Measurements from ENCODE around the gene ACAD11.
"Not testable (repeated sequence)": the region's sequence is repeated elsewhere in the genome, so short reads cannot be mapped to it uniquely, and the experiment has no call there.

Gene ACAD11

DNA sequence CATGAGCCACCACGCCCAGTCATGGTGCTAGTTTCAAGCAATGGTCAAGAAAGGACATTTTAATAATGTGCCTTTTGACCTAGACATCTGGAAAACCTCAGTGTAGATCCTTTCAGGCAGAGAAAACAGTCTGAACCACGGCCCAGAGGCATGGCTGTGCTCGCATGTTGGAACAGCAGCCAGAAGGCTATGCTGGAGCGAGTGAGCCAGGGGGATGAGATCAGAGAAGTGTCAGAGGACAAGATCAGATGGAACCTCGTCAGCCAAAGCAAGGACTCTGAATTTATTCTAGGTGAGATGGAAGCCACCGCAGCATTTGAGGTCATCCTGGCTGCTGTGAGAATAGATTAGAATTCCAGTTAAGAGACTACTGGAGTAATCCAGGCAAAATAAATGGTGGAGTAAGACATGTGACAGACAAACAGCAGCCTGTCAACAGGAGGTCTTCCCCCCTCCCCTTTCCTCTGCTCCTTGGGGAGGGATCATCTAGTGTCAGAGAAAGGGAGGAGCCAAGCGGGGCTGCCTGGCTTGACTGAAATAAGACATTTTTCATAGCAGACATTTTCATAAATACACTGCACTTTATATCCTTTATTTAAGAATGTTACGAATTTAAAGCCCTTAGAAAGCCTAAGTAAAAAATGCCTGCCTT lies 103.0 kb downstream of the ACAD11 start:
- no peaks in the 10 kb centered on the region for H3K27me3 ChIP-seq (ENCODE audit: insufficient read depth, low read length)
- no peaks in the 10 kb centered on the region for H3K79me2 ChIP-seq (ENCODE audit: control insufficient read depth, insufficient read depth, low read length, unreplicated experiment)
- H2AFZ ChIP-seq (ENCODE audit: low read length, unreplicated experiment) = no peak overlapping the region
- H3K36me3 ChIP-seq (ENCODE audit: insufficient read depth, low read length) = no peaks in the 10 kb centered on the region
- H3K4me3 ChIP-seq (ENCODE audit: low read depth, low read length) = no peak overlapping the region
- H3K27ac ChIP-seq (ENCODE audit: low read depth, low read length) = no peak overlapping the region
- no peaks in the 10 kb centered on the region for H3K4me1 ChIP-seq (ENCODE audit: control insufficient read depth, insufficient read depth, low read length, unreplicated experiment)

DNA sequence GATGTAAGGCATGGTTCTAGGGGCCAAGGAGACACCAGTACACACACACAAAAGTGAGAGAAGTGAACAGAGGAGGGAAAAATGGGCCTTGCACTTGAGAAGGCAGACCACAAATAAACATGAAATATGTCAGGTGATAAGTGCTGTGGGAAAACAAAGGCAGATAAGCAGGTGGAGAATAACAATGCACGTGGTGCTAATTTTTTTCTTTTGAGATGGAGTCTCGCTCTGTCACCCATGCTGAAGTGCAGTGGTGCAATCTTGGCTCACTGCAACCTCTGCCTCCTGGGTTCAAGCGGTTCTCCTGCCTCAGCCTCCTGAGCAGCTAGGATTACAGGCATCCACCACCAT lies 103.6 kb downstream of the ACAD11 start:
- H3K27ac ChIP-seq (ENCODE audit: low read depth, low read length); H3K79me2 ChIP-seq (ENCODE audit: control insufficient read depth, insufficient read depth, low read length, unreplicated experiment): not testable (repeated sequence)

DNA sequence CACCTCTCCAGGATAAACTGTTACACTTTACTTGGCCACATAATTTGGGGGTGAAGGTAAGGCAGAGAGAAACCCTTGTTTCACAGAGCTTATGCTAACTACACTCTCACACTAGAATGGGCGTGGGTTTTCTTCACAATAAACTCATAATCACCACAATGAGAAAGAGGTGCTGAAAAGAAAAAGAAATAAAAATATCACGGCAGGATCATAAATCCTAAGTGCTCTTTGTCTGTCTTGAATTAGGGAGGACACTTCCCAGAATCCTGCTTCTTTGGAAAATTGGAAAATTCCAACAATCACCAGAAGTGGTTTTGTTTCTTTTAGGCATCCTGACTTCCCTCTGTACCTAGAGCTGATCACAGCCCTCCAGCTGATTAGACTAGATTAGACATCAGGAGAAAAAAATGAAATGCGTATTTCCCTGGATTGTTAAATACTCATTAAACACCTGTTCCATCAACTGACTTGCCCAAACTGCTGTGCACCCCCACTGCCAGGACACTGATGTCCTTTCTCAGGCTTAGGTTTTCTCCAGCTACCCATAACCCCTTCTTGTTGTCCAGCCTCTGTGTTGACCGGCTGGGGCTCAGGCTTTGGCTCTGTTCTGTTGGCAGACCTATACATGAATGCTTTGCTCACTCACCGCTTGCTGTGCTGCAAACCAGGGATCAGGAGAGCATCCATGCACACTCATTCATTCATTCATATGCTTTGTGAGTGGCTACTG lies 104.1 kb downstream of the ACAD11 start:
- H3K36me3 ChIP-seq (ENCODE audit: insufficient read depth, low read length) = no peaks in the 10 kb centered on the region
- H2AFZ ChIP-seq (ENCODE audit: low read length, unreplicated experiment) = no peak overlapping the region
- H3K4me3 ChIP-seq (ENCODE audit: low read depth, low read length) = no peak overlapping the region
- H3K4me1 ChIP-seq (ENCODE audit: control insufficient read depth, insufficient read depth, low read length, unreplicated experiment) = peaks cover 6% of the 10 kb centered on the region
- no peaks in the 10 kb centered on the region for H3K27me3 ChIP-seq (ENCODE audit: insufficient read depth, low read length)
- no peaks in the 10 kb centered on the region for H3K79me2 ChIP-seq (ENCODE audit: control insufficient read depth, insufficient read depth, low read length, unreplicated experiment)
- H3K27ac ChIP-seq (ENCODE audit: low read depth, low read length) = no peak overlapping the region

More for the DNA sequence above, 103.6 kb downstream of the ACAD11 start:
- H3K4me1 ChIP-seq (ENCODE audit: control insufficient read depth, insufficient read depth, low read length, unreplicated experiment); H2AFZ ChIP-seq (ENCODE audit: low read length, unreplicated experiment); H3K4me3 ChIP-seq (ENCODE audit: low read depth, low read length); H3K36me3 ChIP-seq (ENCODE audit: insufficient read depth, low read length); H3K27me3 ChIP-seq (ENCODE audit: insufficient read depth, low read length): not testable (repeated sequence)

DNA sequence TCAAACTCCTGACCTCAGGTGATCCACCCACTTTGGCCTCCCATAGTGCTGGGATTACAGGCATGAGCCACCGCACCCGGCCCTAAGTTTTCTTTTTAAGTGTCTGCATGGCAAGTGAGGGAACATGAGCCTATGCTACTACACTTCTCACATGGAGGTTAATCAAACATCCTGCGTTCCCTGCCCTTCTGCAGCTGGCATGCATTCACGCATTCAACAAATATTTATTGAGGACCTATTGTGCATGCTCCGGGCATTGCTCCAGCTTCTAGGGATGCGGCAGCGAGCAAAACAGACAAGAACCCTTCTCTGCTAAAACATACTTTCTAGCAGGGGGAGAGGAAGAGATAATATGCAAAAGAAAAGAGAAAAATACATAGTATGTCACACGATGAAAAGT lies 105.2 kb downstream of the ACAD11 start:
- Histone ChIP-seq H3K27ac (ENCODE audit: low read depth, low read length) (no peak overlapping the region), H3K79me2 (ENCODE audit: control insufficient read depth, insufficient read depth, low read length, unreplicated experiment) (no peaks in the 10 kb centered on the region), H3K27me3 (ENCODE audit: insufficient read depth, low read length) (no peaks in the 10 kb centered on the region), H3K4me1 (ENCODE audit: control insufficient read depth, insufficient read depth, low read length, unreplicated experiment) (peaks cover 16% of the 10 kb centered on the region), H3K36me3 (ENCODE audit: insufficient read depth, low read length) (no peaks in the 10 kb centered on the region), H2AFZ (ENCODE audit: low read length, unreplicated experiment) (no peak overlapping the region), H3K4me3 (ENCODE audit: low read depth, low read length) (no peak overlapping the region)

DNA sequence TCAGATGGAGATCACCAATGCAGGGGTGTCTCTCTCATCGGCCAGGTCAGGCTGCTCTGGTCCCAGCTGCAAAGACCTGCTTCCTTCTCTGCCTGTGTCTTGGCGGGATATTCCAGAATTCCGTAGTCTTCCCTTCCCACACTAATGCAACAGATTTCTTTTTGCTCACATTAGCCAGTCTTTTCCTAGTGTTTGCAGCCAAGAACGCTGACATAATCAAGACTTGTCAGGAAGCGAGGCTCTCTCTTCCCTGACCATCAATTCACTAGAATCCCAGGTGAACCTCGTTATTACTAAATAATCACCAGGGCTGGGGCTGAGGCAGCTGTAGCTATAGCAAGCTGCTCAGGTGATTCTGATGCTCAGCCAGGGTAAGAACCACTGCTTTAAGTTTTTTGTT lies 105.8 kb downstream of the ACAD11 start:
- no peak overlapping the region for H3K27ac ChIP-seq (ENCODE audit: low read depth, low read length)
- no peak overlapping the region for H2AFZ ChIP-seq (ENCODE audit: low read length, unreplicated experiment)
- H3K4me1 ChIP-seq (ENCODE audit: control insufficient read depth, insufficient read depth, low read length, unreplicated experiment) = peaks cover 16% of the 10 kb centered on the region
- no peaks in the 10 kb centered on the region for H3K27me3 ChIP-seq (ENCODE audit: insufficient read depth, low read length)
- no peaks in the 10 kb centered on the region for H3K36me3 ChIP-seq (ENCODE audit: insufficient read depth, low read length)
- no peaks in the 10 kb centered on the region for H3K79me2 ChIP-seq (ENCODE audit: control insufficient read depth, insufficient read depth, low read length, unreplicated experiment)
- no peak overlapping the region for H3K4me3 ChIP-seq (ENCODE audit: low read depth, low read length)

DNA sequence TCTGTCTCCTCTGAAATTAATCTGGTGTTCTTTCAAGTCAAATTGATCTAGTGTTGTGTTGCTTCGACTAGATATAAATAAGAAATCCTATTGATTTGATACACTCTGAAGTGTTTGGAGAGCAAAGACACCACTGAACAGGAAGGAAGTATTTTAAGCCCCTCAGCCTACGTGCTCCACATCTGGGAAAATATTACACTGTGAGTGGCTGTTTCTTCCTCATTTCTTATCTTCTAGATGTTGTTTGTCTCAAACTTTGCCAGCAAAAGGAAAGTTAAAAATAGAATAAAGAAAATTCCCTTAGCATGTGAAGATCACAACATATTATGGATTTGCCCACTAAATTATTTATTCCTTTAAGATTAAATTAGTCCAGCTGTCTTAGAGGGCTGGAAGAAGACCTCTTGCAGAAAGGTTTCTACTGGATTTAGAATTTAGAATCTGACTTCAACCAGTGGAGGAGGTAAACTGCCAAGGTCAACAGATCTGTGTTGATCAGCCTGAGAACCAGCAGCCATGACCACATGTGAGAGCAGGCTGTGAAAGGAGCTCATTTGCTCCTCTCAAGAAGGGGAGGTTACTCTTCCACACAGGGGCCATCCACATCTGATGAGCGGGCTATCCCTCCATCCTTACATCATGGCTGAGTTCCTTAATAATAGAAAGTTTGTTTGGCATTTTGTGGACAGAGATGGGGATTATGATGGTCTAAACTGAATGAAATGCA lies 108.9 kb downstream of the ACAD11 start:
- no peaks in the 10 kb centered on the region for H3K79me2 ChIP-seq (ENCODE audit: control insufficient read depth, insufficient read depth, low read length, unreplicated experiment)
- no peak overlapping the region for H3K27ac ChIP-seq (ENCODE audit: low read depth, low read length)
- no peaks in the 10 kb centered on the region for H3K27me3 ChIP-seq (ENCODE audit: insufficient read depth, low read length)
- H3K4me3 ChIP-seq (ENCODE audit: low read depth, low read length) = no peak overlapping the region
- peaks cover 19% of the 10 kb centered on the region for H3K4me1 ChIP-seq (ENCODE audit: control insufficient read depth, insufficient read depth, low read length, unreplicated experiment)
- no peak overlapping the region for H2AFZ ChIP-seq (ENCODE audit: low read length, unreplicated experiment)
- no peaks in the 10 kb centered on the region for H3K36me3 ChIP-seq (ENCODE audit: insufficient read depth, low read length)

DNA sequence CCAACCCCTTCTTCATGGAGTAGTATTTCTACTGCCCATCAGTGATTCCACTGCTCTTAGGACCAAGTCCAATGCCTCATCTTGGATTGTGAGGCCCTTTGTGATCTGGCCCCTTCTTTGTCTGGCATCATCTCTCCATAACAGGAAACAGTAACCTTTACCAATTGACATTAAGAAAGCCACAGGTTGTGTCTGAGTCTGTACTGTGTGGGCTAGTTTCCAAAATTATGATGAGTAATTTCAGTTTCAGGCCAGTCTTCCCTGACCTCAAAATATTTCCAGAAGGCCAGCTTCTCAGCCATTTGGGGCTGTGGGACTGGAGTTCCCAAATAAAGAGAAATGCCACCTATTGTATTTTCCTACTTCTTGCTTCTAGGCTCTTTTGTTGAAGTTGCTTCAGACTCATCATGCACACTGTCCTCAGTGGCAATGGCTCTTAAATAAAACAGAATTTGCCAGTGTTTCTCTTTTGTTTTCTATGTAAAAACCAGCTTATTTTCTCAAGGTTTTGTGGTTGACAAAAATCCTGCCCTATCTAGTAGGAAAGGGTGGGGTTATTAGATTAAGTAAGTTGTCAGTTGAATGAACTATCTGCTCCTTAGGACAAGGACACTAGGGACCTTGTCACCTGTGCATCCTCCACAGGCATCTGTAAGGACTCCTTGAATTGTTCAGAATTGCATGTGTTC lies 109.6 kb downstream of the ACAD11 start:
- Histone ChIP-seq H3K27me3 (ENCODE audit: insufficient read depth, low read length) (no peaks in the 10 kb centered on the region), H3K27ac (ENCODE audit: low read depth, low read length) (peak overlapping the region; percentile 16; the same call in 1 of the 2 replicates), H3K79me2 (ENCODE audit: control insufficient read depth, insufficient read depth, low read length, unreplicated experiment) (no peaks in the 10 kb centered on the region), H3K4me1 (ENCODE audit: control insufficient read depth, insufficient read depth, low read length, unreplicated experiment) (peaks cover 25% of the 10 kb centered on the region), H3K36me3 (ENCODE audit: insufficient read depth, low read length) (no peaks in the 10 kb centered on the region), H3K4me3 (ENCODE audit: low read depth, low read length) (no peak overlapping the region), H2AFZ (ENCODE audit: low read length, unreplicated experiment) (no peak overlapping the region)

DNA sequence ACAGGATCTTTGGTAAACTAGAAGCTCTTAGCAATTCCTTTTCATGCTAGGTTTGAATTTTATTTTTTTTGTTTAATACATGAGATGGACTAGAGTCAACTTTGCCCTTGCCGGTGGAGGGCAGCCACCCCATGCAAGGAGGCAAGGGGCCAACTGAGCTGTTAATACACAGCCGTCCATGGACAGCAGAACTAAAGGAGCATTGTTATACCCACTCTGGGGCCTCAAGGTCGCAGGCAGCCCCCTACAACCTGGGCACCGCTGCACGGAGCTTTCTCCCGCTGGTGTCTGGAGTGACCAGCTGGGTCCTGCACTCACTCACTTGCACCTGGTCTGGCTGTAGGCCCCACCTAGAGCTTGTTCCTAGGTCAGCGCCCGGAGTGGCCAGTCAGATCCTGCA lies 110.4 kb downstream of the ACAD11 start:
- Histone ChIP-seq H3K27ac (ENCODE audit: low read depth, low read length) (no peak overlapping the region), H3K79me2 (ENCODE audit: control insufficient read depth, insufficient read depth, low read length, unreplicated experiment) (no peaks in the 10 kb centered on the region), H3K36me3 (ENCODE audit: insufficient read depth, low read length) (no peaks in the 10 kb centered on the region), H3K4me3 (ENCODE audit: low read depth, low read length) (no peak overlapping the region), H3K27me3 (ENCODE audit: insufficient read depth, low read length) (no peaks in the 10 kb centered on the region), H3K4me1 (ENCODE audit: control insufficient read depth, insufficient read depth, low read length, unreplicated experiment) (peaks cover 25% of the 10 kb centered on the region), H2AFZ (ENCODE audit: low read length, unreplicated experiment) (no peak overlapping the region)

DNA sequence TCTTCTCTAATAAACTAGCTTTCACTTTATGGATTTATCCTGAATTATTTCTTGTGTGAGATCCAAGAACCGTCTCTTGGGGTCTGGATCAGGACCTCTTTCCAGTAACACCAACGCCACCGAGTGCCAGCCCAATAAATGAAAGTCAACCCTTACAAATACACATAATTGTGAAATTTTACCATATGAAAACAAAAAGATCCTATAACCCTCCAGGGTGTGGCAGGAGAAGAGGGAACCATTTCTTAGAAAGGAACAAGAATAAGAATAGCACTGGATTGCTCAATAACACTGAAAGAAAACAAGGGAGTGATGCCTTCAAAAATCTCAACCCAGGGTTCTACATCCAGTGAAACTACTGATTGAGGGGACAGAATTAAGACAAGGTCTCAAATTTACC lies 114.1 kb downstream of the ACAD11 start:
- Histone ChIP-seq H3K27ac (ENCODE audit: low read depth, low read length) (no peak overlapping the region), H2AFZ (ENCODE audit: low read length, unreplicated experiment) (no peak overlapping the region), H3K4me1 (ENCODE audit: control insufficient read depth, insufficient read depth, low read length, unreplicated experiment) (peaks cover 45% of the 10 kb centered on the region), H3K36me3 (ENCODE audit: insufficient read depth, low read length) (no peaks in the 10 kb centered on the region), H3K4me3 (ENCODE audit: low read depth, low read length) (no peak overlapping the region), H3K79me2 (ENCODE audit: control insufficient read depth, insufficient read depth, low read length, unreplicated experiment) (no peaks in the 10 kb centered on the region), H3K27me3 (ENCODE audit: insufficient read depth, low read length) (no peaks in the 10 kb centered on the region)

DNA sequence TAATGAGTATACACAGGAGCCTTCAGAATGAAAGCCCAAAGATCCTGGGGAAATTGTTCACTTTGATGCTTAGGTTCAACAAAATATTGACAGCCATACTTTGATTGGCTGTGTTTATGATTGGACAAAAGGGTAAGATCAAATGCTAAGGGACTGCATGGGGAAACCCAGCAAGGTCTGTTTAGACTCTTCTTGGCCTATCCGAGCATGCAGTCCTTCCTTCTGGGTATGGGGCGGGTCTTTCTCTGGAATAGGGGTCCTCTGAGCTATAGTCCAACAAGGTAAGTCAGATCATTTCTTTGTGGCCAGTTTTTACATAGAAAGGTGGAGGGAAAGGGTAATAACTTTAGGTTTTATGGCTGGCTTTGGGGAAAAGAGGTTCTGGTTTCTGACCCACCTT lies 115.5 kb downstream of the ACAD11 start:
- Histone ChIP-seq H2AFZ (ENCODE audit: low read length, unreplicated experiment) (no peak overlapping the region), H3K4me3 (ENCODE audit: low read depth, low read length) (no peak overlapping the region), H3K27me3 (ENCODE audit: insufficient read depth, low read length) (no peaks in the 10 kb centered on the region), H3K27ac (ENCODE audit: low read depth, low read length) (peak overlapping the region; percentile 89; the same call in 1 of the 2 replicates), H3K36me3 (ENCODE audit: insufficient read depth, low read length) (peaks cover 9% of the 10 kb centered on the region), H3K79me2 (ENCODE audit: control insufficient read depth, insufficient read depth, low read length, unreplicated experiment) (no peaks in the 10 kb centered on the region), H3K4me1 (ENCODE audit: control insufficient read depth, insufficient read depth, low read length, unreplicated experiment) (peaks cover 35% of the 10 kb centered on the region)

Data from ACC112 (cell line).